NCI-H1092 (cell line): ENCODE results near the gene C19orf12.
"Not testable (repeated sequence)": the region's sequence is repeated elsewhere in the genome, so short reads cannot be mapped to it uniquely, and the experiment has no call there.

Experiments
- DNase-seq: peaks from one replicate; lab custom pipeline; 2025; lab: John Stamatoyannopoulos, UW

C19orf12 gene

DNA sequence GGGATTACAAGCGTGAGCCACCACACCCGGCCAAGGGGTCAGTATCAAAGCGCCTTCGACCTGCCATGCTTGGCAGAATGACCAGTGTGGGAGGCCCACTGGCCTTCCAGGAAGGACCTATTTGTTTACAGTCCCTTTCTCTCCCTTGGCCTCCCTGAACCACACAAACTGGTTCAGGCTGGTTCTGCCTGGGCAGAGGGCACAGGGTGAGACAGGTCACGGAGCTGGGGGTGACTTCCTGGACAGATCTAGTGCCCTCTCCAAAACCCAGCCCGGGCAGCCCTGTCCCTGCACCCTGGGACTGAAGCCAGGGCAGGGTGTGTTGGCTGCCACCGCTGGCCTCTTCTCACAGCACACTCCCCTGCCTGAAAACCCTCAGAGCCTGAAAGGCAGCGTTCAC lies 38.5 kb downstream of the C19orf12 start:
- DNase-seq: no peak

DNA sequence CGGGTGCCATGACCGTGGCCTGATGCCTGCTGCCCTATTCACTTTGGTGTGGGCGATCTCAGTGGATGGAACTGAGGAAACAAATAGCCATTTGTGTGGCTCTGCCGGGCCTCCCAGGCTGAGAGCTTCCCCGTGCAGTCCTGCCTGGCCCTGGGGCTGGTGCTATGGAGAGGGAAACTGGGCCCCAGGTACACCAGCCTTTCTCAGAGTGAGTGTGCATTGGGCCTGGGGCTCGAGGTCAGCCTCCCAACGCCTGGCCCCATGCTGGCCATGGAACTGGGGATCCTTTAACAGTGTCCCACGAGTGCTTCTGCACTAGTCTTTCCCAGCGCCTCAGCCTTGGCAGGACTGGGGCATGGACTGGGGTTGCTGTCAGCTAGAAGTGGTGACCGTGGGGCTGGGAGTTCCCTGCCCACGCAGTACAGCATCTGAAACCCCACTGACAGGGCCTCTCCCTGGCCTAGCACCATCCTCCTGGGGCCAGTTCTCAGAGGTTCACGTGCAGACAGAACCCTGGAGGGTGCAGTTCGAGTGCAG lies 39.3 kb downstream of the C19orf12 start:
- DNase-seq: no peak

DNA sequence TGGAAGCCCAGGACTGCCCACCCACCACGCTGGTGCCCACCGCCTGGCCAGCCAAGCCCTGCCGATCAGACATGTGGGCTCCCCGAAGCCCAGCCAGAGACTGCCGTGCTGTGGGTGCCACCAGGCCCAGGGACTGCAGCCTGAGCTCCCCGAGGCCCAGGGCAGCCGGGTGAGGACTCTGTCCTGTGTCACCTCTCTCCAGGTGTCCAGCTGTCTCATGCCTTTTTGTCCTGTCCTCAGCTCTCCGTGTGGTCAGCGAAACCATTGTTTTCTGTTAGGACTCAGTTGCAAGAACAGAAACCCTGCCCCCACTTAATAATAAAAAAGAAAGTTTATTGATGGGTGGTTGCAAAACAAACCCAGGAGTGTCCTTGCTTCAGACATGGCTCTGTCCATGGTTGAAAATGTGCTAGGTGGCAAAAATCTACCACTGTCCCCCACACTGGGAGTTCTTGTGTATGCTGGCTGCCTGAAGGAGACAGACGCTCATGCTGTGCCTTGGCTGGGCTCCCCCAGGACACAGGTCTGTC lies 39.9 kb downstream of the C19orf12 start:
- no peak for DNase-seq

DNA sequence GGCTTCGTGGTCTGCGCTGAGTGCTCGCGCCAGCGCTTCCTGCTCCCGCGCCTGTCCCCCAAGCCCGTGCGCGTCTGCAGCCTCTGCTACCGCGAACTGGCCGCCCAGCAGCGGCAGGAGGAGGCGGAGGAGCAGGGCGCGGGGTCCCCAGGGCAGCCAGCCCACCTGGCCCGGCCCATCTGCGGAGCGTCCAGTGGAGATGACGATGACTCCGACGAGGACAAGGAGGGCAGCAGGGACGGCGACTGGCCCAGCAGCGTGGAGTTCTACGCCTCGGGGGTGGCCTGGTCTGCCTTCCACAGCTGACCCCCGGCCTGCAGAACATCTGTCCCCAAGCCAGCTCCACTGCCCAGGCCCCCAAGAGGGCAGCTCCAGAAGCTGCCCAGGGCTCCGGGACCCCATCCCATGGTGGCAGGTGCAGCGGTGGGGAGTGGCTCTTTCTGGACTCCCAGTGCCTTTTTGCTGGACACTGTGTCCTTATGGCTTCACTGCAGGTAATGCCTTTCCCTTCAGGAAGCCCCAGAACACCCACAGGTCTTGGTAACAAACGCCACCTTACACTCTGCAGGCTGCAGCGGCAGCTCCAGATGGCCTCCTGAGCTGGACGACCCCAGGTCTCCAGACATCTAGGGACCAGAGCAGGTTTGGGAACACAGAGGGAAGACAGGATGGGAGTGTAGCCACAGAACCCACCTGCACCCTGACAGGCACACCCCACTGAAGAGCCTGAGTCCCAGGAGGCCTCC lies 40.5 kb downstream of the C19orf12 start:
- no peak for DNase-seq

DNA sequence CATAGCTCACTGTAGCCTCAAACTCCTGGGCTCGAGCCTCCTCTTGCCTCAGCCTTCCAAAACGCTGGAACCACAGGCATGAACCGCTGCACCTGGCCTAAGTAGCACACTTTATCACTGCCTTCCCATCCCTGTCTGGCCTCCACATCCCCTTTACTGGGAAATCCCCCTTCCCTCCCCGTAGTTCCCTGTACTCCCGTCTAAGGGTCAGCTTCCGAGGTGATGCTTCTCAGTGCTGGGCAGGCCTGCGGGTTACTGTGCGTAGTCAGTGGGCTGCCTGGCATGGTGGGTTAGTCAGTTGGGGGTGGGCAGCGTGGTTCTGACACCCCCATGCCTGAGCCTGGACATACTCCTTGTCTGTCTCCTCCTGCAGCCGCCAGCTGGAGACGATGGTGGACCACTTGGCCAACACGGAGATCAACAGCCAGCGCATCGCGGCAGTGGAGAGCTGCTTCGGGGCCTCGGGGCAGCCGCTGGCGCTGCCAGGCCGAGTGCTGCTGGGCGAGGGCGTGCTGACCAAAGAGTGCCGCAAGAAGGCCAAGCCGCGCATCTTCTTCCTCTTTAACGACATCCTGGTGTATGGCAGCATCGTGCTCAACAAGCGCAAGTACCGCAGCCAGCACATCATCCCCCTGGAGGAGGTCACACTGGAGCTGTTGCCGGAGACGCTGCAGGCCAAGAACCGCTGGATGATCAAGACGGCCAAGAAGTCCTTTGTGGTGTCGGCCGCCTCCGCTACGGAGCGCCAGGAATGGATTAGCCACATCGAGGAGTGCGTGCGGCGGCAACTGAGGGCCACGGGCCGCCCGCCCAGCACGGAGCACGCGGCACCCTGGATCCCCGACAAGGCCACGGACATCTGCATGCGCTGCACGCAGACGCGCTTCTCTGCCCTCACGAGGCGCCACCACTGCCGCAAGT lies 41.4 kb downstream of the C19orf12 start:
- no peak for DNase-seq

DNA sequence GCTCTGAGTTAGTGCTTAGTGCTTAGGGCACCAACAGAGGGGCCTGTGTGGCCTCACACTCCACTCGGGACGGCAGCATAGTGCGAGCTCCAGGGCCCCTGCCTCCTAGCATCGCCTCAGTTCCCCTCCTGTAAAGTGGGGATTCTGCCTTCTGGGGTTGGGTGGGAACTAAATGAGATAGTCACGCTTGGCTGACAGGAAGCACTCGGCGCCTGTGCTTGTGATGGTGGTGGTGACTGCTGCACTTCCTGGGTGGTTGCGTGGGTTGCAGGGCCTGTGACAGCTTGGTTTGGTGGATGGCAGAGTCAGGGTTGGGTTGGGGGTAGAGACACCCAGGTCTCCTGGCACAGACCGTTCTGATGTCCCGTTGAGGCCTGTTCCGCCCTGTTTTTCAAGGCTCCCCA lies 42.1 kb downstream of the C19orf12 start:
- no peak for DNase-seq

DNA sequence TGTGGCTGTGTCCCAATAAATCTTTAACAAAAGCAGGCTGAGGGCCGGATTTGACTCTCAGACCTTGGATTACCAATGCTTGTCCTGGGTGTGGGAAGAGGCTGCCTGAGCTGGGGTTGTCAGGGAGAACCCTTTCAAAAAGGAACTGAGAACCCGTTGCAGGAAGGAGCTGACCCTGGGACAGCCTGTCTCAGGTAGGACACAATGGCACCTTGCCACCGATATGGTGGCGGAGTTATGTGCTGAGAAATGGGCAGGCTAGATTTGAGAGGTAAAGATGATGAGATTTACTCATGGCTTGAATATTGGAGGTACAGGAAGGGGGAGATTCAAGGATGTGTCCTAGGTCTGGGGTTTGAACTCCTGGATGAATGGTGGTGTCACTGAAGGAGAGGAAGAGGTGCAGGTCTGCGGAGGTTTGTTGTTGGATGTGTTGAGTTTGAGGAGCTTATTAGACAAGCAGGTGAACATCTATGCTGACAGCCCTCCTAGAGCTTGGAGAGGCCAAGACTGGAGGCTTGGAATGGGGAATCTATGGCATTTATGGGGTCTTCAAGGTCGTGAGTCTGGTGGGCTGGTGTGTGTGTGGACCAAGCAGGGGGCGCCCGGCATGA lies 42.6 kb downstream of the C19orf12 start:
- no peak for DNase-seq

DNA sequence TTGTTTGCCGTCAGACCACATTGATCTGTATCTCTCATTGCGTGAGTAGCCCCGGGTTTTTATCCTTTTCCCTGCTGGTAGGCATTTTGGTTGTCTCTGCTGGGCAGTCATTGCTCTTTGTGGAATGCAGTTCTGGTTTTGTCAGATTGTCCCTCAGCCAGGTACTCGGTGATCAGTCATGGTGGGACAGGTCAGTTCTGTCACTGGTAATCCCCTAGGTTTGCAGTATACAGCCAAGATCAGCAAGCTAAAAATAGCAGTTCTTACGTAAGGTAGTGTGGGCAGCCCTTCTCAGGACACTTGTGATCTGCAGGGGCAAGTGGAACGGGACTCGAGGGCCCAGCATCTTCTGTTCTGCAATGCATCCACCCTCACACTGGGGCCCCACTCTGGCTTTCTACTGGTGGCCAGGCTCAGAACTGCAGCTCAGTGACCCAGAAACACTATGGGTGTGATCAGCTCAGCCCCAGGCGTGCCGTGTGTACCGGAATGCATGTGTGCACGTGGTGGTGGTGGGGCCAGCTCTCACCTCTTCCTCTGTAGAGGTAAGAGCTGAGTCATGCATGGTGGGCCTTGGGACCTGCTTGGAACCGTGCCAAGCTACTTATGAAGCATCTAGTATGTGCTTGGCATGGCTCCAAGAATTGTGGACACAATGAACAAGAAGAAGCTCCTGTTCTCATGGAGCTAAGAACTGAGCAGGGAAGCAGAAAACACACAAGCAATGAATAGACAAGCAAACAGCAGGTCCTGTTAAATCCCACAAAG lies 43.5 kb downstream of the C19orf12 start:
- DNase-seq: no peak

DNA sequence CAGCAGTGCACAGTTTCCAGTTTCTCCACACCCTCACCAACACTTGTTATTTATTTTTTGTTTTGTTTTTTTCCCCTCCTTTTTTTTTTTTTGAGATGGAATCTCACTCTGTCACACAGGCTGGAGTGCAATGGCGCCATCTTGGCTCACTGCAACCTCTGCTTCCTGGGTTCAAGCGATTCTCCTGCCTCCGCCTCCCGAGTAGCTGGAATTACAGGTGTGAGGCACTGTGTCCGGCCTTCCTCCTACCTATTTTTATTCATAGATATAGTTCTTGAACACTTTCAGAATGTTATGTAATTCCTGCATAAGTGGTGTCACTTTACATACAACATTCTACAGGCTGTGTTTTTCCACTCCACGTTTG lies 44.1 kb downstream of the C19orf12 start:
- DNase-seq: not testable (repeated sequence)

DNA sequence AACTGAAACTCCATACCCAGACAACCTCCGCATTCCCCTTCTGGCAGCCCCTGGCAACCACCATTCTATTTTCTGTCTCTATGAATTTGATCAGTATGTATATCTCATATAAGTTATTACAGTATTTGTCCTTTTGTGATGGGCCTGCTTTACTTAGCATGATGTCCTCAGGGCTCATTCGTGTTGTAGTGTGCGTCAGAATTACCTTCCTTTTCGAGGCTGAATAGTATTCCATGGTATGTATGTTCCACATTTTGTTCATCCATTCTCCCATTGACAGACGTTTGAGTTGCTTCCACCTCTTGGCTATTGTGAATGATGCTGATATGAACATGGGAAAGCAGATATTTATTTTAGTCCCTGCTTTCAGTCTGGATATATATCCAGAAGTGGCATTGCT lies 44.8 kb downstream of the C19orf12 start:
- DNase-seq: no peak

DNA sequence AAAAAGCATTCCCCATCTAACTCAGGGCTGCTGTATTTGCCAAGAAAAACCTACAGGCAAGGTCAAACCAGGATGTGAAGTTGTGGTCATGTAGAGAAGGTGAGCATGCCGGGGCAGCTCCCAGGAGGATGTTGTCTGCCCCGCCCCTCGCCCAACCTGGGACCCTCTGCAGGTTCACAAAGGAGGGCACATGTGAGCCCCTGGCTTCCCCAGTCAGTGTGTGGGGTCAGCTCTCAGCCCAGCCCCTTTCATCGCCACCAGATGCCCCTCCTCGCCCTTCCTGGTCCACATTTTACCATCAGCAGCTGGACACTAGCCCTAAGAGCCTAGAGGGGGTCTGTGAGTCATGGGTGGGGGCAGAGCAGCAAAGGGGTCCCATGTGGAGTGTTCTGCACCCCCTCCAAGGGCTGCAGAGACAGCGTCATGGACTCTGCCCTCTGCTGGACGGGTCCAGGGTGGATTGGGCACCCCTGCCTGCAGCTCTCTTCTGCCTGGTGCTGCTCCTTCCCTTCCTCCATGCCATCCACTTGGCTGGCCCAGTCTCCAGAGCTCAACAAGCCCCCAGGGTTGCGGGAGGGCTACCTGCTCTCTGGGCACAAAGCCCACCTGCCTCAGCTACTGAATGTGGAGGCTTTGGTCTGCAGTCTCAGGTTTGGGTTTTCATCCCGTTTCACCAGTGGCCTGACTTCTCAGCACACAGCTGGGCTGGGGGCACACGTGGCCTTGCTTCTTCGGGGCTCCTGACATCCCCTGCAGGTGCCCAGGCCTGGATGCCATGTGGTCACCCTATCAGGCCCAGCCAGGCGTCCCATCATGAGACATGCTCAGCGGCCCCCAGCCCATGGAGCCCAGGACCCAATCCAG lies 46.1 kb downstream of the C19orf12 start:
- no peak for DNase-seq

DNA sequence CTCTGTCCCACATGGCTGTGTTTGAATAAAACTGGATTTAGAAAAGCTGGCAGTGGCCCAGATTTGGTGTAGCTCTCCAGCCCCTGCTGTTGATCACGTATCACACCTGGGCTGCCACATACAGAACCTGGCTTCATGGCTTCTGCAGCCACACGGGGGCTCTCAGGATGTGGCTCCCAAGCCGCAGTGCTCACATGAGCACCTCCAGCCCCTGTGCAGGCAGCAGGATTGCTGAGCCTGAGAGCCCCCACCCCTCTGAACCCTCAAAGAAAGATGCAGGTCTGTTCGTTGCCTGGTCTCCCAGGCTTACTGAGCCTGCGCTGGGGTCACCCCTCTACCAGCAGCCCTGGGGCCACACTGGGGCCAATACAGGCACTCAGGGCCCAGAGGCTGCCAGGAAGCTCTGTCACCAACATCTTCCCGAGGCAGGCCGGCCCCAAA lies 47.1 kb downstream of the C19orf12 start:
- DNase-seq: no peak

DNA sequence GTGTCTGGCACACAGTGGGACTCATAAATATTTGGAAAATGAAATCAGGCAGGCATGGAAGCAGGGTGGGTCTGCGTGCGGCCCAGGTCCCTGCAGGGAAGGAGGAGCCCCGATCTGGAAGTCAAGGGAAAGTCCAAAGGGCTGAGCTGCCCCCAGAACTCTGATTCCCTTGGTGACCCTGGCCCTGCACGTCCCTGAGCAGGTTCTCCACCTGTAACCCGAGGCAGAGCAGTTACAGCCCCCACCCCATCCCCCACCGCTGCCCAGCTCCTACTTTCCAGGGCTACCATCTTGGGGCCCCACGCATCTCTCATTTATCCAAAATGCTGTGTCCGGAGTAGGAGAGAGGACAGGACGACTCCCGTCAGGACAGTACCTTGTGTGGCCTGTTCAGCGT lies 47.7 kb downstream of the C19orf12 start:
- DNase-seq: no peak

DNA sequence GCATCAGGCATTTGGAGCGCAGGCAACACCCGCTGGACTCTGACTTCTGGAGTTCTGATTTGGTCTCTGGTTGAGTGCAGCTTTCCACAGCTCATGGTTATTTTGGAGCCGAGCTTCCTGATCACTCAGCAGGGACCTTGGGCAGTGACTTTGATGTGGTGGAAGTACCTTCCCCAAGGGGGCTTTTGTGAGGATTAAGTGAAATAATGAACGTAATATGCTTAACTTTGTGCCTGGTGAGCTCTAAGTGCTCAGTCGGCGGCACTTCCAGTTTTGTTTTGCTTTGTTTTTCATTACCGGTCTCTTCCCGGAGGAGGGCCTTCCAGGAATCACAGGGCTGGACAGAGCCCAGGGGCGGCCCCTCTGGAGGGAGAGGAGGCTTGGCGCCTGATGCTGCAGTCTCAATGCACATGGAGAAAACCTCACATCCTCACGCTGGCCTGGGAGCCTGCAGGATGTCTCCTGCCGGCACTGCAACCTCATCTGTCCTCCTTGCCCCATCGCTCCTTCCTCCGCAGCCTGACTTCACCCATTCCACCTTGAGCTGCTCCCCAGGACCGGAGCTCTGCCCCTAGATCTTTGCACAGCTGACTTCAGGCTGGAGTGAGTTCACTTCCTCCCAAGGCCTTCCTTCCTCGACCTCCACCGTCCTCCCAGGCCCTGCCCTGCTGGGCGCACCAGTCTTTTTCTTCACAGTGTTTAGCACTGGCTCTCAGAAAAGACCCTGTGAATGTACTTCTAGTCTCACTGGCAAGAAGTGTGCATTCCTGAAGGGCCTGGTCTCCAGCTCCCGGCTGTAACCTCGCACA lies 48.3 kb downstream of the C19orf12 start:
- DNase-seq: no peak

DNA sequence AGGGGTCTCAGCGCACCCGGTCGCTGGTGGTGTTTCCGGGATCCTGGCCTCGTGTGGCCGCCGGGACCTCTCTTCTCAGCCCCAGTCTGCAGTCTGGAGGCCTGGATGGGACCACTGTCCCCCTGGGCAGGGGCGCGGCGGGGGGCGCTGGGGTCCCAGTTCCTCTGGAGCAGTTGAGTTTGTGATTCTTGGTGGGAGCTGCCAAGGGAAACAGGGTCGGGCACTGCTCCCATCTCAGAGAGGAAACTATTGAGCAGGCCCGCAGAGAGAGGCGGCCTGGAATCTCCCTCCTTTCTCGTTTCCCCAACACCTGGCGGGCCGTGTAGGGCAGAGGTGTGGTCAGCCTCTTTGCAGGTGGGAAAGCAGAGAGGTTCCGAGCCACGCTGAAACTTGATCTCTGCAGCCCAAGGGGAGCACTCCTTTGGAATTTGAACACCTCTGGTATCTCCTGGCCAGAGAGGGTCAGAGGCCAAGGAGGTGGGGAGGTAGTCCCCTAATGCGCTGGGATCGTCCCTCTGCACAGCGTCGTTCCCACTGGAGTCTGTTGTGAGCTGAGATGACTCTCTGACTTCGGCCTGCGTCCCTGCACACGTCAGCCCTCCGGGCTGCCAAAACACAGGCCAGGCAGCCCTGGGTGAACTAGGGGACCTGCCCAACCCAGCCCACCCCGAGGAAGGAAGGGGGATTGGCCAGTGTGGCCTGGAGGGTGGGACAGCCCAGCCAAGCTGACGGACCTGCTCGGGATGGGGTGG lies 49.1 kb downstream of the C19orf12 start:
- no peak for DNase-seq

DNA sequence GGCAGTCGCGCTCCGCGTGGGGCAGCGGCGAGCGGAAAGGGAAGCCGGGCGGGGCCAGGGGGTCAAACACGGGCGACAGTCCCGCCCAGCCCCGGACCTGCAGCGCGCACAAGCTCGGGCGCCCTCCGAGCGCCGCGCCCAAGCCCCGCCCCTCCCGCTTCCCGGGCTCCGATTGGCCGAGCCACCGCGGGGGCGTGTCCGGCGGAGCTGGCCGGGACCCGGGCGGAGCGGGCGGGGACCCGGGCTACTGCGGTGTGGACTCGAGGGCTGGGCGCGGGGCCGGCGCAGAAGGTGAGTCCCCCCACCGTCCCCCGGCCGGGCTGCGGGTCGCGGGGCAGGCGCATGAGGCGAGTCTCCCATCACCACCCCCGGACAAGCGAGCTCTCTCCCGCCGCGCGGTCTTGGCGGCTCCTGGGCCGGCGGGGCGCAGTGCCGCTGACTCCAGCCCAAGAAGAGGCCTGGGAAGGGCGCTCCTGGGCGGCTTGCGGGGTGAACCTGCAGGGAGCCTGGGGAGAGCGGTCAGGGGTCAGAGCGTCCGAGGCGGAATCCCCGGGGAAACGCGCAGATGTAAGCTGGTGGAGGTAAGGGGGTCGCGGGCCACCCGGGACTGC lies 49.7 kb downstream of the C19orf12 start, which contains the start of gene PLEKHF1:
Gene PLEKHF1, plus strand, starts transcription at position 247 of the 611 bp plus-strand sequence. CDS start 8,379 bp downstream, outside the sequence.
- peak; percentile 43 for DNase-seq

DNA sequence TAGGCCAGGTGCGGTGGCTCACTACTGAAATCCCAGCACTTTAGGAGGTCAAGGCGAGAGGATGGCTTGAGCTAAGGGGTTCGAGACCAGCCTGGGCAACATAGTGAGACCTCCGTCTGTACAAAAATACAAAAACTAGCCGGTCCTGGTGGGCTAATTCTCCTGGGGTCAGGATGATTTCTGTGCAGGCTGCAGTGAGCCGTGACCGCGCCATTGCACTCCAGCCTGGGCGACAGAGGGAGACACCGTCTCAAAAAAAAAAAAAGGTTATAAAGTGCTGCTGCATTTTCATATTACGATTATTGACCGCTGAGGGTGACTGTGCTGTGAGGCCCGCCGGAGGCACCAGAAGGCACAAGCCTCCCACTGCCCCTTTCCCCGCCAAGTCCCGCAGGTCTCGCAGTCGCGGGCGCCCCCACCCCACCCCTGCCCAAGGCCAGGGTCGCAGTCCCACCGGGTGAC lies 50.3 kb downstream of the C19orf12 start:
- no peak for DNase-seq
